Hippocampal formation (tissue), 2 donors: ENCODE results near the gene GALNT18.
"Not testable (repeated sequence)": the region's sequence is repeated elsewhere in the genome, so short reads cannot be mapped to it uniquely, and the experiment has no call there.

ENCODE experiments used
- DNase-seq, 2 donors: peaks; one replicate each; lab custom pipeline; 2025; lab: John Stamatoyannopoulos, UW

The GALNT18 gene

GRCh38 chr11:11459578-11459977 lies 162.2 kb downstream of the GALNT18 start:
- DNase-seq: no peak

- DNase-seq: no peak
Observed at GRCh38 chr11:11458485-11458884, 163.3 kb downstream of the GALNT18 start.

- DNase-seq: no peak
Observed at GRCh38 chr11:11458001-11458400, 163.8 kb downstream of the GALNT18 start.

- no peak for DNase-seq
Observed at GRCh38 chr11:11456866-11457265, 164.9 kb downstream of the GALNT18 start.

GRCh38 chr11:11454671-11455223 lies 167.1 kb downstream of the GALNT18 start:
- no peak for DNase-seq

GRCh38 chr11:11451501-11452005 lies 170.3 kb downstream of the GALNT18 start:
- no peak for DNase-seq

- no peak for DNase-seq
Observed at GRCh38 chr11:11450744-11451362, 171.0 kb downstream of the GALNT18 start.

- no peak for DNase-seq
Observed at GRCh38 chr11:11449327-11449726, 172.5 kb downstream of the GALNT18 start.

GRCh38 chr11:11448626-11449025 lies 173.2 kb downstream of the GALNT18 start:
- no peak for DNase-seq

GRCh38 chr11:11447601-11448000 lies 174.2 kb downstream of the GALNT18 start:
- DNase-seq: not testable (repeated sequence)

GRCh38 chr11:11446967-11447366 lies 174.8 kb downstream of the GALNT18 start:
- DNase-seq: no peak

- DNase-seq: no peak
Observed at GRCh38 chr11:11446564-11446963, 175.2 kb downstream of the GALNT18 start.

- no peak for DNase-seq
Observed at GRCh38 chr11:11445441-11446185, 176.2 kb downstream of the GALNT18 start.

GRCh38 chr11:11444804-11445131 lies 177.0 kb downstream of the GALNT18 start:
- DNase-seq: no peak

GRCh38 chr11:11444027-11444803 lies 177.6 kb downstream of the GALNT18 start:
- DNase-seq: no peak

GRCh38 chr11:11442791-11443190 lies 179.0 kb downstream of the GALNT18 start:
- DNase-seq: no peak

GRCh38 chr11:11441516-11441915 lies 180.3 kb downstream of the GALNT18 start:
- DNase-seq: no peak

GRCh38 chr11:11441091-11441490 lies 180.7 kb downstream of the GALNT18 start:
- DNase-seq: no peak

GRCh38 chr11:11440144-11440543 lies 181.7 kb downstream of the GALNT18 start:
- DNase-seq: no peak

- DNase-seq: no peak
Observed at GRCh38 chr11:11439591-11439990, 182.2 kb downstream of the GALNT18 start.

- DNase-seq: no peak
Observed at GRCh38 chr11:11436715-11437313, 185.0 kb downstream of the GALNT18 start.

GRCh38 chr11:11435635-11436034 lies 186.2 kb downstream of the GALNT18 start:
- no peak for DNase-seq
